OCI-LY1 (cell line): Measurements from ENCODE around the gene VAV3.

ENCODE experiments used
- H2AFZ ChIP-seq: fragments of 200-600 bp; sonication (generic), shearing (Covaris generic); 2 replicates; pipeline ENCODE4 v1.6.0; 2014; ENCODE audit warnings: antibody characterized with exemption, mild to moderate bottlenecking, low read length
- H3F3A ChIP-seq: fragments of 200-600 bp; sonication (generic), shearing (Covaris generic); 2 replicates; pipeline ENCODE4 v1.6.0; 2014; ENCODE audit warnings: mild to moderate bottlenecking, antibody characterized with exemption, low read length, moderate library complexity; ENCODE audit not compliant: insufficient read depth
- H3K27ac ChIP-seq: fragments of 200-600 bp; sonication (generic); 2 replicates; pipeline ENCODE4 v1.5.1; 2014; ENCODE audit warnings: low read length, mixed run types, mild to moderate bottlenecking, low read depth; ENCODE audit not compliant: poor library complexity, severe bottlenecking
- H3K27me3 ChIP-seq: fragments of 200-600 bp; sonication (generic); 2 replicates; pipeline ENCODE4 v1.6.0; 2014; ENCODE audit warnings: antibody characterized with exemption, mild to moderate bottlenecking, low read length, moderate library complexity; ENCODE audit not compliant: insufficient read depth
- H3K36me3 ChIP-seq: fragments of 200-600 bp; sonication (generic); 2 replicates; pipeline ENCODE4 v1.6.1; 2014; ENCODE audit warnings: mild to moderate bottlenecking, antibody characterized with exemption, low read length, moderate library complexity, mixed read lengths; ENCODE audit not compliant: insufficient read depth
- H3K4me1 ChIP-seq: fragments of 200-600 bp; sonication (generic); 2 replicates; pipeline ENCODE4 v1.5.1; 2014; ENCODE audit warnings: mild to moderate bottlenecking, low read length, moderate library complexity; ENCODE audit not compliant: insufficient read depth, severe bottlenecking
- H3K4me2 ChIP-seq: fragments of 200-600 bp; sonication (generic), shearing (Covaris generic); 2 replicates; pipeline ENCODE4 v1.6.1; 2014; ENCODE audit warnings: low read length
- H3K4me3 ChIP-seq: fragments of 200-600 bp; sonication (generic); 2 replicates; pipeline ENCODE4 v1.5.1; 2014; ENCODE audit warnings: low read length, low read depth, mild to moderate bottlenecking, mixed read lengths; ENCODE audit not compliant: poor library complexity, severe bottlenecking
- H3K79me2 ChIP-seq: fragments of 200-600 bp; shearing (Covaris generic); 2 replicates; pipeline ENCODE4 v1.6.1; 2016; ENCODE audit warnings: mixed run types, low read length, mixed read lengths; ENCODE audit not compliant: insufficient read depth
- H3K9ac ChIP-seq: fragments of 200-600 bp; sonication (generic), shearing (Covaris generic); 2 replicates; pipeline ENCODE4 v1.6.1; 2014; ENCODE audit warnings: mild to moderate bottlenecking, low read length, mixed read lengths
- H3K9me2 ChIP-seq: fragments of 200-600 bp; sonication (generic), shearing (Covaris generic); 2 replicates; pipeline ENCODE4 v1.6.1; 2014; ENCODE audit warnings: low read depth, mild to moderate bottlenecking, low read length, mixed read lengths
- H3K9me3 ChIP-seq: fragments of 200-600 bp; shearing (Covaris generic); 2 replicates; pipeline ENCODE4 v1.6.1; 2014; ENCODE audit warnings: low read length, mixed read lengths
- H4K20me1 ChIP-seq: fragments of 200-600 bp; sonication (generic), shearing (Covaris generic); 2 replicates; pipeline ENCODE4 v1.6.0; 2016; ENCODE audit warnings: mild to moderate bottlenecking, low read length; ENCODE audit not compliant: insufficient read depth
- EZH2 ChIP-seq: fragments of 200-600 bp; sonication (generic), shearing (Covaris generic); IDR thresholded peaks from 2 replicates; pipeline ENCODE4 v1.8.0; 2017; ENCODE audit warnings: borderline replicate concordance, mixed run types, mild to moderate bottlenecking, antibody characterized with exemption, low read length, moderate library complexity, mixed read lengths
- TF ChIP-seq, protein P1 (sequence below): fragments of 200-600 bp; sonication (generic), shearing (Covaris generic); IDR thresholded peaks from 2 replicates; pipeline ENCODE4 v1.5.1; 2017; ENCODE audit warnings: mild to moderate bottlenecking, antibody characterized with exemption, low read length, moderate library complexity, mixed read lengths

The VAV3 gene

DNA sequence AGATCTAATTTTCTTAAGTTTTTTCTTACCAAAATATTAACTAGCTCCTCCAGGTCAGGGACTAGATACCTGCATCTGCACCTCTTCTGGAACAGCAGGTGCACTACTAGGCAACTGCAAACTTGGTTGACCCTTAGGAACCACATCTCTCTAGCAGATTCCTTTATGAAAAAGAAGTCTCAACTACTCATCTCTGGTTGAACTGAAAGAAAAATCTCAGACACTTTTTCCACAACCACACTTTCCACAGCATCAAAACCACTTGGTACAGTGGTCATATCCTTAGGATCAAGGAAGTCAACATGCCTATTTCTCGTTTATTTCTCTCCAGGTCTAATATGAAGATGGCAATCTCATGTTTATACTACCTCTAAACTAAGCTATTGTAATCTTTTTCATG lies 52.3 kb downstream of the VAV3 start:
- Histone ChIP-seq H3K27ac (no peak overlapping the region), H4K20me1 (no peaks in the 10 kb centered on the region), H3K9me3 (no peaks in the 10 kb centered on the region), H3F3A (no peaks in the 10 kb centered on the region), H2AFZ (no peak overlapping the region), H3K9me2 (no peaks in the 10 kb centered on the region), H3K4me1 (peaks cover 31% of the 10 kb centered on the region), H3K4me2 (no peak overlapping the region), H3K9ac (no peak overlapping the region), H3K4me3 (no peak overlapping the region), H3K27me3 (no peaks in the 10 kb centered on the region), H3K79me2 (peaks cover 4% of the 10 kb centered on the region; the same call in 1 of the 2 replicates), H3K36me3 (no peaks in the 10 kb centered on the region)
- TF ChIP-seq, protein P1, sequence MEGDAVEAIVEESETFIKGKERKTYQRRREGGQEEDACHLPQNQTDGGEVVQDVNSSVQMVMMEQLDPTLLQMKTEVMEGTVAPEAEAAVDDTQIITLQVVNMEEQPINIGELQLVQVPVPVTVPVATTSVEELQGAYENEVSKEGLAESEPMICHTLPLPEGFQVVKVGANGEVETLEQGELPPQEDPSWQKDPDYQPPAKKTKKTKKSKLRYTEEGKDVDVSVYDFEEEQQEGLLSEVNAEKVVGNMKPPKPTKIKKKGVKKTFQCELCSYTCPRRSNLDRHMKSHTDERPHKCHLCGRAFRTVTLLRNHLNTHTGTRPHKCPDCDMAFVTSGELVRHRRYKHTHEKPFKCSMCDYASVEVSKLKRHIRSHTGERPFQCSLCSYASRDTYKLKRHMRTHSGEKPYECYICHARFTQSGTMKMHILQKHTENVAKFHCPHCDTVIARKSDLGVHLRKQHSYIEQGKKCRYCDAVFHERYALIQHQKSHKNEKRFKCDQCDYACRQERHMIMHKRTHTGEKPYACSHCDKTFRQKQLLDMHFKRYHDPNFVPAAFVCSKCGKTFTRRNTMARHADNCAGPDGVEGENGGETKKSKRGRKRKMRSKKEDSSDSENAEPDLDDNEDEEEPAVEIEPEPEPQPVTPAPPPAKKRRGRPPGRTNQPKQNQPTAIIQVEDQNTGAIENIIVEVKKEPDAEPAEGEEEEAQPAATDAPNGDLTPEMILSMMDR = no peak
- no peak for TF ChIP-seq EZH2

DNA sequence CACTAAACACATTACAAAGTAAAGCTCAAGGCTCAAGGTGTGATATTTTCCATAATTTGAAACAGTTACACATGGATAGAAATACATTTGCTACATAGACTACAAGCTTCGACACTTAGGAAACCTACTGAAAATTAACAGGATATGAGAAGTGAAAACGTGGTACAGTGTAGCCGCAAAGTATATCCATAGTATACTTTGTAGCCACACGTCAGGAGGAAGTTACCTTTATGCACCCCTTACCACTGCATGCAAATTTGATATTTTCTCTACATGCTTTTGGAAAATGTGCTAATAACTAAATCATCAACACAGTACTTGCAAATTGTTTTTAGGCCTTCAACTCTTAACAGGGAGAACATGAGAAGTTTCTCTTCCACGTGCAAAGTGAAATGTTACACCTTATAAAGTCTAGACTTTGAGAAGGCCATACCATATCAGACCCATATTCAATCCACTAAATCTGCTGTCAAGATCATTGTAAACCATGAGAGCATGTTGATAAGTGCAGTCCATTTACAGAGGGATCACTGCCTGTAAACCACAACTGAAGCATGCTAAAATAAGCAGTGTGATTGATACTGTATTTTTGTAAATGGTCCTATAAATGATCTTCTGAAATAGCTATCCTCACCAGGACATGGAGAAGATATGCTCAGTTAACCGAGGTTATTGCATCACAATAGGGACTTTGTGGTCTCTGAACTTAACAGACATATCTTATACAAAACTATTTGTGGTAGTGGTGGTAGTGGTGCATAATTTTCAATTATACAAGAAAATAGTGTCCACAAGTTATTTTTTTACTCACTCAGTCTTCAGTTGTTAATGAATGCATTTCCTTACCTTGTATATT lies 64.7 kb downstream of the VAV3 start:
- no peaks in the 10 kb centered on the region for H3K9me2 ChIP-seq
- TF ChIP-seq EZH2 = no peak
- TF ChIP-seq, protein P1 = no peak
- H3K36me3 ChIP-seq = no peaks in the 10 kb centered on the region
- no peak overlapping the region for H2AFZ ChIP-seq
- no peaks in the 10 kb centered on the region for H3K79me2 ChIP-seq
- H3F3A ChIP-seq = peaks cover 6% of the 10 kb centered on the region; the same call in 1 of the 2 replicates
- H3K4me1 ChIP-seq = peaks cover 61% of the 10 kb centered on the region
- peak overlapping the region; percentile 12; the same call in 1 of the 2 replicates for H3K9ac ChIP-seq
- peak overlapping the region; percentile 24 for H3K4me2 ChIP-seq
- no peaks in the 10 kb centered on the region for H4K20me1 ChIP-seq
- H3K27ac ChIP-seq = peak overlapping the region; percentile 96
- H3K27me3 ChIP-seq = no peaks in the 10 kb centered on the region
- H3K9me3 ChIP-seq = no peaks in the 10 kb centered on the region
- peak overlapping the region; percentile 3 for H3K4me3 ChIP-seq

DNA sequence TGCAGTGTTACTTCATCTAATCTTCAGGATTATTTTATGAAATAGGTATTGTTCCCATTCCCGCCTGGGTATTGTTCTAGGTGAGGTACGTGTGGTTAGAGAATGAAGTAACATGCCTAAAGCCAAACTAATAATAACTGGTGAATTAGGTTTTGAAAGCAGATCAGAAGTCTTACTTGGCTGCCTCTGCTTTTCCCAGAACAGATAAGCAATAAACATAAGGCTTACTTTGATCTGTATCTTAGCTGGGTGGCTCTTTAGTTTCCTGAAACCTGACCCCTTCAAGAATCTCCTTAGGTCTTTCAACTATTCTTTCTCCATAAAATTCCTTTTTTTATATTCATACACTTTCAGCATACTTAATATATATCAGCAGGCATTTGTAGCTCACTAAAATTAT lies 65.3 kb downstream of the VAV3 start:
- no peaks in the 10 kb centered on the region for H3K79me2 ChIP-seq
- H3K27me3 ChIP-seq = no peaks in the 10 kb centered on the region
- H3K27ac ChIP-seq = peak overlapping the region; percentile 96
- TF ChIP-seq, protein P1 = no peak
- no peak for TF ChIP-seq EZH2
- peaks cover 6% of the 10 kb centered on the region; the same call in 1 of the 2 replicates for H3F3A ChIP-seq
- H3K4me1 ChIP-seq = peaks cover 68% of the 10 kb centered on the region
- no peak overlapping the region for H2AFZ ChIP-seq
- peak overlapping the region; percentile 24 for H3K4me2 ChIP-seq
- no peaks in the 10 kb centered on the region for H3K9me2 ChIP-seq
- H3K9ac ChIP-seq = peak overlapping the region; percentile 15; the same call in 1 of the 2 replicates
- no peak overlapping the region for H3K4me3 ChIP-seq
- no peaks in the 10 kb centered on the region for H4K20me1 ChIP-seq
- no peaks in the 10 kb centered on the region for H3K36me3 ChIP-seq
- no peaks in the 10 kb centered on the region for H3K9me3 ChIP-seq
